VCaP (cell line): Measurements from ENCODE around the gene IQSEC1.

ENCODE experiments used
- H3K27ac ChIP-seq: fragments of 450-650 bp; 2 replicates; pipeline ENCODE4 v1.5.1; 2017
- CTCF ChIP-seq: fragments of 450-650 bp; conservative IDR thresholded peaks from 2 replicates; pipeline ENCODE4 v1.5.1; 2017; ENCODE audit warnings: mild to moderate bottlenecking, moderate library complexity

The IQSEC1 gene

GRCh38 chr3:12902181-12902999 lies 170.8 kb downstream of the IQSEC1 start:
- no peak for TF ChIP-seq CTCF
- H3K27ac ChIP-seq = peak overlapping the region; percentile 99

- H3K27ac ChIP-seq = peak overlapping the region; percentile 99
- no peak for TF ChIP-seq CTCF
Measured at GRCh38 chr3:12901623-12902045, 171.6 kb downstream of the IQSEC1 start.

- TF ChIP-seq CTCF = no peak
- peak overlapping the region; percentile 99 for H3K27ac ChIP-seq
Measured at GRCh38 chr3:12900885-12901411, 172.3 kb downstream of the IQSEC1 start.

GRCh38 chr3:12898965-12899755 lies 174.1 kb downstream of the IQSEC1 start:
- no peak for TF ChIP-seq CTCF
- H3K27ac ChIP-seq = peak overlapping the region; percentile 99

GRCh38 chr3:12898290-12898964 lies 174.8 kb downstream of the IQSEC1 start:
- H3K27ac ChIP-seq = peak overlapping the region; percentile 99
- TF ChIP-seq CTCF = no peak

GRCh38 chr3:12897381-12898289 lies 175.6 kb downstream of the IQSEC1 start:
- peak overlapping the region; percentile 99 for H3K27ac ChIP-seq
- TF ChIP-seq CTCF = no peak
